SK-N-MC (cell line): Measurements from ENCODE around the gene SLC25A41.

Source experiments
- EZH2 ChIP-seq: fragments of 200-600 bp; sonication (generic); IDR thresholded peaks from one replicate; pipeline ENCODE4 v1.6.1; 2017; ENCODE audit warnings: antibody characterized with exemption
- POLR2AphosphoS5 ChIP-seq: IDR thresholded peaks from 2 replicates; pipeline ENCODE4 v1.6.1; 2012; ENCODE audit warnings: mild to moderate bottlenecking, low read depth, low read length, borderline replicate concordance

DNA sequence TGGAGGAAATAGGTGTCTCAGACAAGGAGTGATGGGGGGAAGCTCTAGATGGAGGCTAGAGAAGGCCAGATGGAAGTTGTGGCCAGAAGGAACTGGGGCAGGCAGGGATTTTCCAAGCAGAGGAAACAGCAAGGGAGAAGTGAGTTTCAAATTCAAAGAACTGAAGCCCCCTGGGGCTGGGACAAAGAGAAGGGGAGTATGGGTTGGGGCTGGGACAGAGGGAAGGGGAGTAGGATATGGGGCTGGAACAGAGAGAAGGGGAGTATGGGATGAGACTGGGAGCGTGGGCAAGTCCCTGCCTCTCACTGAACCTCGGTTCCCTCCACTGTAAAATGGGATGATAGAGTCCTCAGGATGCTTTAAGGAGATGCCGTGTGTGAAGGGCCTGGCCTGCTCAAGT, 38.7 kb downstream of the SLC25A41 start:
- TF ChIP-seq POLR2AphosphoS5 (no peak), EZH2 (no peak)
